Adrenal gland (tissue), 5 donors: ENCODE data around the gene GPC6.

Source experiments
- POLR2A ChIP-seq, 2 donors: fragments of 450-650 bp; IDR thresholded peaks; one replicate each; pipeline ENCODE4 v1.6.1; 2017; ENCODE audit warnings: antibody characterized with exemption in 2 of 2, mild to moderate bottlenecking in 2 of 2, moderate library complexity in 1 of 2
- TF ChIP-seq, protein P1 (sequence below), 6 experiments: fragments of 450-650 bp in 4 of 6; fragments of 200-600 bp in 2 of 6; sonication (generic) in 1 of 6; IDR thresholded peaks; 1 replicate in 5 of 6; 2 replicates in 1 of 6; pipeline versions ENCODE4 v1.5.1 to v1.8.0; 2016 to 2021; ENCODE audit warnings: antibody characterized with exemption in 6 of 6, mild to moderate bottlenecking in 2 of 6, moderate library complexity in 1 of 6
- donor health status: DM: no; HTN: no; CAD: no.

DNA sequence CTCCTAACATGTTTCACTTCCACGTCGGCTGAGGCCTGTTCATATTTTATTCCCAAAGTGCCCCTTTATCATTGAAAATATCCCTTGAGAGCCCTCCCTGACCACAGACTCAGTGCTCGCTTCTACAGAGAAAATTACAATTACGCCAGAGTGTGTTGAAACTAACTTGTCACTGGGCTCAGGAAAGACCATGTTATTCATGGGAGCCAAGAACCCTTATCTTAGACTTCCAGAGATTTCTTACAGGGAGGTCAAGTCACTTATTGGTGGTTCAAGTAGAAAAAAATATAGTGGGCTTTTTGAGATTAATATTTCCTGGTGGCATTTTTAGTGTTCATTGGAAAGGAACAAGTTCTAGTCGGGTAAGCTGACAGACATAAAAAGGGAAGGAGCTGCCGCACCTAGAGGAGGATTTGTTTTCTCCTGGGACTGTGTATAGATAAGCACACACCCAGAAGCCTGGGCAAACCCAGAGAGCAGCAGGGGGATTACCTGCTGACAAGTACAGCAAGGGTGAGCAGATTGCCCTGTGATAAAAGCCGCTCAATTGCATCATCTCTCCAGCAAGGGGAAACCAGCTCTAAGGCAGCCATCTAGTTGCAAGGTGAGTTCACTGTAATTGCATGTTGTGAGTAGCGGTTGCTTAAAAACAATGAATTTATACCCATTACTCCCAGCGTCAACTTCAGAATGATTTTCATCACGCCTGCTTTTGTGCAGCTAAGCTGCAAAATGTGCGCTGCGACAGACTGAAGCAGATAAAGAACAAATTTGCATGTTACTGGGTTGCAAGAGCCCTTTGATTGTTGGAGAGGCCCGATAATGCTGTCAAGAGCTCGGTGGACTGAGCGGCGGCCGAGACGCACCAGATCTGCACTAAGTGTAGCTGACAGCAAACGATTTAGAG lies 1206.7 kb downstream of the GPC6 start:
- TF ChIP-seq, protein P1, sequence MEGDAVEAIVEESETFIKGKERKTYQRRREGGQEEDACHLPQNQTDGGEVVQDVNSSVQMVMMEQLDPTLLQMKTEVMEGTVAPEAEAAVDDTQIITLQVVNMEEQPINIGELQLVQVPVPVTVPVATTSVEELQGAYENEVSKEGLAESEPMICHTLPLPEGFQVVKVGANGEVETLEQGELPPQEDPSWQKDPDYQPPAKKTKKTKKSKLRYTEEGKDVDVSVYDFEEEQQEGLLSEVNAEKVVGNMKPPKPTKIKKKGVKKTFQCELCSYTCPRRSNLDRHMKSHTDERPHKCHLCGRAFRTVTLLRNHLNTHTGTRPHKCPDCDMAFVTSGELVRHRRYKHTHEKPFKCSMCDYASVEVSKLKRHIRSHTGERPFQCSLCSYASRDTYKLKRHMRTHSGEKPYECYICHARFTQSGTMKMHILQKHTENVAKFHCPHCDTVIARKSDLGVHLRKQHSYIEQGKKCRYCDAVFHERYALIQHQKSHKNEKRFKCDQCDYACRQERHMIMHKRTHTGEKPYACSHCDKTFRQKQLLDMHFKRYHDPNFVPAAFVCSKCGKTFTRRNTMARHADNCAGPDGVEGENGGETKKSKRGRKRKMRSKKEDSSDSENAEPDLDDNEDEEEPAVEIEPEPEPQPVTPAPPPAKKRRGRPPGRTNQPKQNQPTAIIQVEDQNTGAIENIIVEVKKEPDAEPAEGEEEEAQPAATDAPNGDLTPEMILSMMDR (IDR thresholded peaks at IDR 0.05) = no peak
- no peak for TF ChIP-seq POLR2A (IDR thresholded peaks at IDR 0.05)
